Measurements from ENCODE around the gene NDUFS5. TPM values are rescaled to one million over a fixed set of nuclear protein-coding genes. Genes with fewer than 3 reads are reported as not detected.
A peak's percentile ranks its signal among the peaks of the same experiment; 100 is the strongest.
"Not testable (repeated sequence)": the region's sequence is repeated elsewhere in the genome, so short reads cannot be mapped to it uniquely, and the experiment has no call there.

The NDUFS5 gene
- polyA plus RNA-seq, 2 of the 4 experiments (the other 2 are of a cell fraction), result 540 to 711 TPM

GRCh38 chr1:39048745-39049370 is 22.7 kb downstream of the NDUFS5 start:
- no peaks in the 10 kb centered on the region for H3K9me3 ChIP-seq
- ATAC-seq, result no peak
- H3K4me2 ChIP-seq, result no peak overlapping the region
- CTCF ChIA-PET, result interaction anchor here (0.6 to 1.2 kb wide), 3 partner anchors 18 to 56 kb away, joined by 3 to 4 read pairs (median 3); no protein-coding TSS in a partner anchor
- POLR2A ChIA-PET, result no interaction called here
- 72% methylated on average over 7 of the region's 7 CpGs for WGBS (ENCODE audit: missing lambda C conversion rate)
- TF ChIP-seq HMGXB4 (CRISPR knock-in tag; IDR thresholded peaks at IDR 0.05; ENCODE audit: borderline replicate concordance) (no peak), KDM1A (IDR thresholded peaks at IDR 0.05; ENCODE audit: low read depth) (no peak), CTCF (IDR thresholded peaks at IDR 0.05) (no peak), FOSL2 (IDR thresholded peaks at IDR 0.05) (no peak), FOSL2 (CRISPR knock-in tag; IDR thresholded peaks at IDR 0.05) (no peak), ZC3H11A (IDR thresholded peaks at IDR 0.05) (no peak)
- no peak for FAIRE-seq
- no peak for DNase-seq (ENCODE audit: low read depth in 1 of 2, low spot score in 1 of 2)
- H3K27ac ChIP-seq, result no peak overlapping the region
- no peak overlapping the region for H3K4me3 ChIP-seq
- H3K4me1 ChIP-seq, result peaks cover 5% of the 10 kb centered on the region; the same call in 1 of the 3 replicates

GRCh38 chr1:39050001-39050400 is 23.9 kb downstream of the NDUFS5 start:
- no peak for FAIRE-seq
- CTCF ChIA-PET, result no interaction called here
- POLR2A ChIA-PET, result no interaction called here

GRCh38 chr1:39051193-39051850 is 25.2 kb downstream of the NDUFS5 start:
- H3K4me1 ChIP-seq; H3K27ac ChIP-seq; H3K4me3 ChIP-seq; FAIRE-seq; H3K4me2 ChIP-seq; H3K9me3 ChIP-seq; DNase-seq (ENCODE audit: low read depth in 1 of 2, low spot score in 1 of 2): not testable (repeated sequence)
- ATAC-seq, result peak in 1 of 2 experiments; percentile 32; a peak in 1 of 6 replicates
- ChIA-PET CTCF (interaction anchor here (0.6 to 0.7 kb wide), 3 partner anchors 51 to 797 kb away, joined by 4 read pairs; no protein-coding TSS in a partner anchor), POLR2A (interaction anchor here (1.0 kb wide), 1 partner anchor 191 kb away, joined by 3 read pairs; no protein-coding TSS in a partner anchor)
- WGBS (ENCODE audit: missing lambda C conversion rate), result 78% methylated on average over 10 of the region's 11 CpGs

More at GRCh38 chr1:39050001-39050400, 23.9 kb downstream of the NDUFS5 start:
- 94% methylated on average over 3 of the region's 4 CpGs for WGBS (ENCODE audit: missing lambda C conversion rate)
- ATAC-seq, result no peak
- no peak for DNase-seq (ENCODE audit: low read depth in 1 of 2, low spot score in 1 of 2)
- Histone ChIP-seq H3K27ac (no peak overlapping the region), H3K4me3 (no peak overlapping the region), H3K4me1 (peaks cover 5% of the 10 kb centered on the region; the same call in 1 of the 3 replicates), H3K4me2 (no peak overlapping the region), H3K9me3 (no peaks in the 10 kb centered on the region)
- TF ChIP-seq NFE2L2 (conservative IDR thresholded peaks at IDR 0.05; ENCODE audit: low read length) (no peak), USF2 (IDR thresholded peaks at IDR 0.05) (no peak), MYC (IDR thresholded peaks at IDR 0.05; ENCODE audit: borderline replicate concordance, low read length) (no peak), RARB (CRISPR knock-in tag; IDR thresholded peaks at IDR 0.05) (no peak), MAX (IDR thresholded peaks at IDR 0.05) (no peak), ELK1 (IDR thresholded peaks at IDR 0.05; ENCODE audit: low read depth, low read length) (no peak), CHD2 (IDR thresholded peaks at IDR 0.05; ENCODE audit: low read length, partially characterized antibody) (no peak), NPAS2 (CRISPR knock-in tag; IDR thresholded peaks at IDR 0.05; ENCODE audit: borderline replicate concordance) (no peak), CBX2 (IDR thresholded peaks at IDR 0.05; ENCODE audit: borderline replicate concordance, low read depth) (no peak), ATOH8 (CRISPR knock-in tag; IDR thresholded peaks at IDR 0.05; ENCODE audit: low read depth) (no peak), SREBF2 (IDR thresholded peaks at IDR 0.05) (no peak), ZC3H11A (IDR thresholded peaks at IDR 0.05) (no peak), MAZ (IDR thresholded peaks at IDR 0.05; ENCODE audit: borderline replicate concordance, low read depth, low read length) (no peak), NR3C1 (IDR thresholded peaks at IDR 0.05) (no peak), KDM5A (IDR thresholded peaks at IDR 0.05) (no peak), FOXS1 (CRISPR knock-in tag; IDR thresholded peaks at IDR 0.05) (no peak), HOXB5 (CRISPR knock-in tag; IDR thresholded peaks at IDR 0.05) (no peak)
